GM21825 (cell line): ENCODE results near the gene DIAPH2.
"Not testable (repeated sequence)": the region's sequence is repeated elsewhere in the genome, so short reads cannot be mapped to it uniquely, and the experiment has no call there.

ENCODE experiments used
- ATAC-seq: cut with Tn5 transposase; IDR thresholded peaks from one replicate; pipeline ENCODE4 v1.9.1; 2021; ENCODE audit warnings: mild to moderate bottlenecking, moderate library complexity; ENCODE audit not compliant: unreplicated experiment

DIAPH2 gene

DNA sequence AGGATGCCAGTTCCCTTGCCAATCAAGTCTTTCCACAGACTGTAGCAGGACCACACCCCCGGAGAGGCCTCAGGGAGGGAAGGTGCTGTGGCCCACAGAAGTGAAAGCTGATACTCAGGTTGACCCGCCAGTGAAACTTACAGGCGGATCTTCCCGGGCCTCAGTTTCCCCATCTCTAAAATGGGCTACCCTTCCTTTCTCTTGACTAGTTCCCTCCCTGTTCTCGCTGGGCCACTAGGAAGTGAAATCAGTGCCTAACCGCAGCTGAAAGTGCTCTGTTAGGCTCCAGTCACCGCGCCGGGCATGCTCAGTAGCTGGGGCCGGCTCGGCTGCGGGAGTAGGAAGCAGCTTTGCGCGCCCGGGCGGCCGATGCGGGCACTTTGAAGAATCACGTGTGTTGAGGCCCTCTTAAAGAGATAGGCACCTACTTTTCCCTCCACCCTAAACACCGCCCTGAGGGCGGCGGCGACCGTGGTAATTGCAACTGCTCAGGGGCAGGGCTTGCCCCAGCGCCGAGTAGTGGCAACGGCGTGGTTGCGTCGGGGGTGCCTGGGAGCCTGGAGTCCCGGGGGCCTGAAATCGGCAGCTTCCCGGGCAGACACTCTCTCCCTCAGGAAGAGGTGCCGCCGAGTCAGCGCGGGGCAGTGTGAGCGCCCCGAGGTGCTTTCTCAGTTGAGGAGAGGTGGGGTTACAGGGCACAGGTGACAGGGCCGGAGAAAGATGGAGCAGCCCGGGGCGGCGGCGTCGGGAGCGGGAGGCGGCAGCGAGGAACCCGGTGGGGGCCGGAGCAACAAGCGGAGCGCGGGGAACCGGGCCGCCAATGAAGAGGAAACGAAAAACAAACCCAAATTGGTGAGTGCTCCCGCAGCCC lies at the start of gene DIAPH2:
TSS of gene DIAPH2 (plus strand) at position 504 of the 871 bp plus-strand sequence.
- peak; percentile 76 for ATAC-seq

DNA sequence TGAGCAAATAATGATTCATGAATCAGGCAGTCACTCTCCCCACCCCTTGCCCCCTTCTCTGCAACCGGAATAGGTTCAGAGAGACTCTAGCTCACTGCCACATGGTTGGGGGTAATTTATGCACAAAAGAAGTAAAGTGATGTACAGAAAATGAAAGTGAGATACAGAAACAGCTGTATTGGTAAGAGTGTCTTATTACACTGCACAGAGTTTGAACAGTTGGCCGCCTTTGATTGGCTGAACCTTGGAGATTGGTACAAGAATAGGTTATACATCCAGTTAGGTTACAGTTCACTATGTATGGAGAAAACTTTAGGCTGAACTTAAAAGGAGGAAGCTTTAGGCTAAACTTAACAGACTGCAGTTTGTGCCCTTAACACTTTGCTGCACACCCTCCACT lies 34.6 kb upstream of the DIAPH2 start:
- ATAC-seq, result no peak

DNA sequence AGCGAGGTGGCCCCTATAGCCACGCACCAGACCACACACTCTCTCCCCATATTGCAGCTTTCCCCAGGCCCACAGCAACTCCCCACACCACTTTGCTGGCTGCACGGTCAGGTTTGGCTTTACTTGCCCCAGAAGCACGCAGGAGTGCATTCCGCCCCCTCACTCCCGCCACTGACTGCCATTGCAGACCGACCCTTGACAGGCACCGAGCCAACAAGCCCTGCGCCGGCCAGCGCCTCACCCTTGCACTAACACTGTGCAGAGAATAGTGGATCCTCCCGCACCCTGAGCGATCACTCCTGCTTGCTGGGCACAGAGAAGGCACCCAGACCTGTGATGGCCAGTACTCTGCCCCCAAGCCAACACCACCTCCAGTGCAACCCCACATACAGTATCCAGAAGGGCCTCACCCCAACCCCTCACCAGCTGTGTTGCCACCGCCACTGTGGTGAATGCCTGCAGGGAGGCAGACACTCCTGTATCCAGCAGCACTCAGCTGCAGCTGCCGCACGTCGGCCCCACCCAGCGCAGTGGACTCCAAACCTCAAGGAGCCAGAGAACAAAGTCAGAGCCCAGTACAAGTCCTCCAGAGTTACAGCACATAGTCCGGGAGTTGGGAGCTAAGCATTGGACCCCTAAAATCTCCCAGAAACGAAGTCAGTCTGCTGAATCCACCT lies 28.6 kb upstream of the DIAPH2 start:
- ATAC-seq, result no peak

DNA sequence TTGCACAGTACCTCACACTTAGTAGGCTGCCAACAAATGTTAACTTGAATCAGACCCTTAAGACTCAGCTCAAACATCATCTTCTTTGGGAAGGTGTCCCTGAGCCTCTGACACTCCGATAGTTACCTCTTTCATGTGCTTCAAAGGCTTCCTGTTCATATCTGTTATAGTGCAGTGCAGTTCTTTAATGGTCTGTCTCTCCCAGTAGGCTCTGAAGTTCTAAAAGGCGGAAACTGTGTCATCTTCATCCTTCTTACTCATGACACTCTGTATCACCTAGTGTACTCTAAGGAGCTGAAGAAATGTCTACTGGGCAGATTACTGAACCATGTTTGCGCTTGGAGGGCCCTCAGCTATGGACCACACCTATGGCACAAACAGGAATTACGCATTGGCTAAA lies 2.1 kb upstream of the DIAPH2 start:
- ATAC-seq, result no peak

DNA sequence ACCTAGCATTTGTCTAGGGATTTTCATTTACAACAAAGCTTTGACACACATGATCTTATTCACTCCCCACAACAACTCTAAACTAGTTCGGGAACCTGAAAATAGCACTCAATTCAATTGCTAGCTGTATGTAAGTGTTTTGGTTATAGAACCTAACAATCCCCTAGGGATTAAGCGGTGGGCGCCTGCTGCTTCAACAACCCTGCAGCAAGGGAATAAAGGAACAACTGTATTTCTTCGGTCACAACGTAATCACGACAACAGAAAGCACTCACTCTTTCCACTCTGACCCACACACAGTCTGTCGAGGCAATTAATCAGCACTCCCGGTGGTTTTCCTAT lies 674 bp upstream of the DIAPH2 start:
- peak; percentile 15 for ATAC-seq

DNA sequence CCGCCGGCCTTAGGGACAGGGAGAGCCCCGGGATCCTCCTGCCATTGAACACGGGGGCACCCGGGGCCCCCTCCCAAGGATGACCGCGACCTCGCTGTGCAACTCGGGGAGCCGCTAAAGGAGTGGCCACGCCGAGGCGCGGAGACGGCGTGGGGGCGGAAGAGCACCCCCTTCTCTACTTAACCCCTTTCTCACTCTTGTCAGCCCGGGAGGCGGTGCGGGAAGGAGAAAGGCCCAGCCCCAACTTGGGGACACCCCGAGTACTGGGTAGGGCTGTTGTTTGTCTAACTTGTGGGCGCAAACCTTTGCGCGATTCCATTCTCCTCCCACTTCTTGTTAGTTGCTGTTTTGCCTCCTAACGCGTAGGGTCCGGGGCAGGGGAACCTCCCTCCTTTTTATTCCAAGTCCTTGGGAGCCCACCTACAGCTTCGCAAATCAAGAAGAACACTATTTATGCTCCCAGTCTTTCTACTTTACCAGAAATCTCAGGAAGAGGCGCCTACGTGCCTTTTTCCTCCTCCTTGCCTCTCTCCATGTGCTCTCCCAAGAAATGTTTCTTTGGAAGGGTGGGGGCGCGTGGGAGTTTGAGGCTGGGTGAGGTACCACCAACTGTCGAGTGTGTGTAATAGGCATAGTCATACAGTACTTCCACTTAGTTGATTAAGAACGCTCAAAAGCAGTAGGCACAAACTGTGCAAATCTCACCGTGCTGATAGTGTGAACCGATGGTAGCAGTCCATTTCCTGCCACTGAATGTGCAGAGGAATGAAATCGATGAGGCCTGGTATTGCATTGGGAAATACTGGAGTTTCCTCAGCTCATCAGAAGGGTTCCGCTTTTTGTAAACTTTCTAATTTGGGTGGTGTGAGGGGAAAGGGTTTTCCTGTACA lies 813 bp downstream of the DIAPH2 start:
- ATAC-seq, result peak; percentile 32

DNA sequence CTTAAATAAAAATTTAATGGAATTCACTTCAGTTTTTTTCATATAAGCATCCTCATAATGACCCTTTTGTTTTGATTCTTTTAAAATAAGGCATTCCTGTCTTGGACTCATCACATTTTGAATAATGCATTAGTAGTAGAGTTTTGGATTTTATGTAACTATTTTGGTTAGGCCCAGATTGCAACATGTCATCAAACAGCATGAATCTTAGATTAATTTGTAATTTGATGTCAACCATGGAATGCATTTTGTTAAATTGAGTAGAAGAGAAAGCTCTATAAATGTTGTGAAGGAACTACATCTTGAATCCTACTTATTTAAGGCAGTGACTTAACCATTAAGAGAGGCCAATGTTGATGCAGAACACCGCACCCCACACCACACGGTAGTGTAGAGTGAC lies 3.1 kb downstream of the DIAPH2 start:
- no peak for ATAC-seq

DNA sequence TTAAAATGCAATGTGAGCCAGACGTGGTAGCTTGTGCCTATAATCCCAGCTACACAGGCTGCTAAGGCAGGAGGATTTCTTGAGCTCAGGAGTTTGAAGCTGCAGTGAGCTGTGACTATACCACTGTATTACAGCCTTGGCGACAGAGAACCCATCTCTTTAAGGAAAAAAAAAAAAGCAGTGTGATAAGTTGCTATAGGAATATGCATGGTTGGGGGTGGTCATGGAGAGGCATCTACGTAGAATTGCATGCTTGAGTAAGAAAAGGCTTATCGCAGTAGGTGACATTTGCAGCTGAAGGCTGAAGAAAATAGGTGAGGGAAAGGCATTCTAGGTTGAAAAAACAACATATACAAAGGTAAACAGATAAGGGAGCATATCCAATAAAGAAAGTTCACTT lies 4.1 kb downstream of the DIAPH2 start:
- ATAC-seq, result no peak

DNA sequence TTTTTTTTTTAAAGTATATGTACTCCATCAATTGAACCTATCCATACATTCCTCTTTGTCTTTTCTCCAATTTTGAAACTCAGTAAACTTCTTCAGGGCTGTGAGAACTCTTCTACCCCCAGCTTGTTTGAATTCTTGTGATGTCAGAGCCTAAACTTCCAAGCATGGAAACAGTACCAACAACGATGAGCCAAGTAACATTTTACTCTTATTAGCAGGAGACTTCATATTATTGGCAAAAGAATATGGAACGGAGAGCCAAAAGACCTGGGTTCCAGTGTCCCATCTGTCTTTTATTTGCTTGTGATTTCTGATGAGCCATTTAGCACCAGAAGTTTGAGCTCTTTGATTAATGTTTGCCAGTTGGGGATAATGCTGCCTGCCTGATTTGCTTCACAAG lies 5.3 kb downstream of the DIAPH2 start:
- ATAC-seq, result no peak

DNA sequence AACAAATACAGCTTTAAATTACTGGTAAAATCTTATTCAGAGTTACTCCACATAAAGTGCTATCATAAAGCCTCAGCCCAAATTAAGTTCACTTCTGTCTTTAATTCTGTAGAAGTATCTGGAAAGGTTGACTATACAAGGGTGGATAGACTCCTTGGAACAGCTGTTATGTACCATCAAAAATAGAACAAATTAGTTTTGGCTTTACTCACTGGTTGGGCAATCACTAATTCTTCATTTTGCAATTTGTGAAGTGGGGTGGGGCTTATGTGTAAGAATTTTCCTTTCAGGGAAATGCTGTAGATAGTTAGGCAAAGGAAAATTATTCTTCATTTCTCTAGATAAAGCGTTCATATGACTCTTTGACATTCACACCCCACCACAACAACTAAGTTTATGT lies 7.8 kb downstream of the DIAPH2 start:
- no peak for ATAC-seq

DNA sequence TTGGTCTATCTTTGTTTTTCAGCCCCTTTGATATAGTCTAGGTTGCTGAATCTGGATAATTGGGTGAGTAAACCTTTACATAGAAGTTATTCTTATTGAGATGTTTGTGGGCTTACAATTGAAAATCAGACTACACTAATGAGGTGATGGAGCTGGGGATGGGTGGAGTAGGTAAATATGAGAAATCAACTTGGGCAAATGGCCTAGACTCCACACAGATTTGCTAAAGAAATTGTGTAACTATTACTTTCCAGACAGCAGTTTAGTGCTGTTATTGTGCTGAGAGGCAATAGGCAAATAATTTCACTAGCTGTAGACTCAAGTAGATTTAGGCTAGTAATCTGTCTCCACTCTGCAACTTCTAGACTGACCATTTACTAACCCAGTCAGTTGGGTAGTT lies 8.2 kb downstream of the DIAPH2 start:
- ATAC-seq, result no peak

DNA sequence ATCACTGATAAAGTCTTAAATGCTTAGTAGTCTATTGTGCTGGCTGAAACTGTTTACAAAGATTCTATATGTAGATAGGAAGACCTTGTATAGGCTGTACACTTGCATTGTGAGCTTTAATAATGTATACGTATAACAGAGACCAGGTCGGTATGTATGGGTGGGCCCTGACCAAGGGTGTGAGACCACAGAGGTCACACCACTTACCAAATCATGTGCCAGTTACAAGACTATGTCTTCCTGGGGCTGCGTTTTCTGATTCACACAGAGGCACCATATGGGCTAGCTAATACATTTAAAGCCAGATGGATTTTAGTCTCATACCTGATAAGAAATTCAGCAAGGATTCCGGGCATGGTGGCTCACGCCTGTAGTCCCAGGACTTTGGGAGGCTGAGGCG lies 8.8 kb downstream of the DIAPH2 start:
- ATAC-seq, result no peak

DNA sequence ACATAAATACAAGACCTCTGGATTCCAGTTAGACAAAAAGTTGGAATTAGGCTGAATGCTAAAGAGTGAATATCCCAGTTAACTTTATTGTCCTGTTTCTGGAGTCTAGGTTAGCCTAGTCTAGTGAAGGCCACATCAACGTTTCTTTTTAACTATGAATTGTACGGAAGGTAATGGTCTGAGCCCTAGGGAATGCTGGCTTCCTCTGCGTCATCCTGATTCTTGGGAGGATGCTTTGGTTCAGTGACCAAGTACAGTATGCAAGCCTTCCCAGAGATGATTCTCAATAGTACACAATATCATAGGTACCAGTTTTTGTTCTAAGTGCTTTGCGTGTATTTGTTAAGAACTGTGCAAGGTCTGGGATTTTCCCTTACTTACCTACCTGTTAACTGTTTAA lies 11.8 kb downstream of the DIAPH2 start:
- no peak for ATAC-seq

DNA sequence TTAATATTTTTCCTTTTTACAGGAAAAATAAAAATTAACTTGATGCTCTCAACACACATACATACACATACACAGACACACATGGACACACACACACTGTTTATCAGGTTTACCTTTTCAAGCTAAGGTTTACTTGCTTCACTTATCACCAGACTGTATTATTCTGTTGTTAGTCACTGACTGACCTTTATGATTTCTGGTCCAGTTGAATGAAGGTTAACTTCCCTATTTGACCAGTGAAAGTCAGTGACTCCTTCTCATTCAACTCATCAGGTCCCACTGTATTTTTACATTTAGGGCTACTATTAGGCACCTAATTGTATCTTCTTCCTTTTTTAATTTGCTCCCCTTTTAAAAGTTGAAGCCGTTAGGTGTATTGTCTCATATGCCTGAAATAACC lies 16.0 kb downstream of the DIAPH2 start:
- no peak for ATAC-seq

DNA sequence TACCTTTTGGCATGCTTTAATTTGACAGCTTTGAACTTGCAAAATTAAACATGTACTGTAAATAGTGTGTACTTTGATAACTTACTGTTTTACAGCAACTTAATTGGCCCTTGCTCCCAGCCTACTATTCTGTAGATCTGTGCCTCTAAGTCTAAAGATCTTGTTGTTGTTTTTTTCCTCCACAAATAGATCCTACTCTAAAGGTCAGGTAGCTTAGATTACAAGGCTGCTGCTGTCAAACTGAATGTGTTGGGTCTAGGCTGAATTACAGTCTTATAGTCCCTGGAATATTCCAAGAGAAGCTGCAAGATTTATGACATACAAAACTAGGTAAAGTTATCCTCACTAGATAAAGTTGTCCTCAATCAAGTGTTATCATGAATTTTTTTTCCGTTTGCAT lies 18.7 kb downstream of the DIAPH2 start:
- ATAC-seq, result no peak

DNA sequence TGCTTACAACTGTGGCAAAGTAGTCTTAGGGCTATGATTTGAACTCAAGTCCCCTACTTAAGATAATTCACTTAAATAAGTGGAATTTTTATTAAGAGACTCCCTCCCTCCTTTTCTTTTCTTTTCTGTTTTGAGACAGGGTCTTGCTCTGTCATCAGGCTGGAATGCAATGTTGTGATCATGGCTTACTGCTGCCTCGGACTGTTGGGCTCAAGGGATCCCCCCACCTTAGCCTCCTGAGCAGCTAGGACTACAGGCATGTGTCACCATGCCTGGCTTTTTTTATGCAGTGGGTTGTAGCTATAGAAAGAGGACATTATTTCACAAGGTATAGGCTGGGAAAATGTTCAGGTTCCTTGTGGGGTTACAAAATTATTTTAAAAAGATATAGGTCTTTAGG lies 19.2 kb downstream of the DIAPH2 start:
- no peak for ATAC-seq

DNA sequence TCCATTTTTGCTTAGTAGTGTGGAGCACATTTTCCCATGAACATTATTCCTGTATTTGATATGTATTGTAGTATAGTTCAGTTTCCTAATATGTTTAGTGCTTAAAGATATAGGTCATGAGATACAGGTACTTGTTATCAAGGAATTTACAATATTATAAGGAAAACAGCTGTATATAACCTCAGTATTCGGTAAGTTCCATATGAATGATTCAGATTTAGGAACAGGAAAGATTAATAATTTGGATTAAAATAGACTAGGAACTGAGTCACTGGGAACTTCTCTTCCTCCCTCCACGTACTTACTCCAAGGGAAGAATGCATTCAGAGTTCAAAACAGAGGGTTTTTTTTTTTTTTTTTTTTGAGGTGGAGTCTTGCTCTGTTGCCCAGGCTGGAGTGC lies 20.0 kb downstream of the DIAPH2 start:
- no peak for ATAC-seq

DNA sequence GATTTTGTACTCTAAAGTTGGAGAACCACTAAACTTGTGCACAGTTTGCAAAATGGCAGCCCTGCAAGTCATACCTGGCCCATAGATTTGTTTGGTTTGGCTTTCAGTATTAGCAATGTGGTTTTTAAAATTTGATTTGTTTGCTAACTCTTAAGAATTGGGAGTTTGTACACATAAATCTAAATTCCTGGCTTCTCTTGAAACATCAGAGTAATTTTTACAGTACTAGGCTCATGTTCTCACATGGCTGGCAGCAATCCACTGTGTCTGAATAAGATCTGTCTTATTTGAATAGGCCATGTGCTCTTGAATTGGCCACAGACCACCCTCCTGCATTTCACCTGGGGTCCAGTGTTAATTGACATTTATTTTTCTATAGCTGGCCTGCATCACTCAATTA lies 21.3 kb downstream of the DIAPH2 start:
- no peak for ATAC-seq

DNA sequence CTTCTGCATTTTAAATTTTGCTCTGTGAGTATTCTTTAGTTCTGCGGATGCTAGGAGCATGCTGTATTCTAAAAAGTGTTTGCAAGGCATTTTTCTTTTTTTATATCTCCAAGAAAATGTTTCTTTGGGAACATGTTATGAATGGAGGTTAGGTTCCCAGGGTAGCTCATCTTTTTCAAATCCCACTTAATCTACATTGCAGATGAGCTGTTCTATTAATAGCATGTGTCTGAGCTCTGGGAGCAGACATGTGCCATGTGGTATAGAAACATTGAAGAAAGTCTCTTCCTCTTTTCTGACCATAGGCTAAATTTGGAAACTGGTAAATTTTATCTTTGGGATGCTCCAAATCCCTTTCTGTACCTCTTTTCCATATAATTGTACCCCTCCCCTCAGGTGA lies 23.2 kb downstream of the DIAPH2 start:
- ATAC-seq, result no peak

DNA sequence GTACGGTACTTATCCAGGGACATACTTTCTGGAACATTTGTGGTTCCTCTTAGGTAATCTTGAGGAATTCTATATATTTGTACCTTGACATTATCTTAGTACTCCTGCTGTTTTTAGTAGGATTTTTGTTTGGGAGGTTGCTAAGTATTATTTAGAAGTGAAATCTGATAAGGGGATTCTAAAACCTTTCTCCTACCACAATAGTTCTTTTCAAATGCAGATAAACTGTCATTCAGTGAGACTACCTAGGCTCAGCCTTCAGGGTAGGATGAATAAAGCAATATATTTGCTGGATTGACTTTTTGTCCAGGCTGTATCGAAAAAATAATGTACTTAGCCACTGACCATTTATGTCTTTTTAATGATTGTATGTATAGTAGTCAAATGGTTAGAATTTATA lies 25.4 kb downstream of the DIAPH2 start:
- no peak for ATAC-seq

DNA sequence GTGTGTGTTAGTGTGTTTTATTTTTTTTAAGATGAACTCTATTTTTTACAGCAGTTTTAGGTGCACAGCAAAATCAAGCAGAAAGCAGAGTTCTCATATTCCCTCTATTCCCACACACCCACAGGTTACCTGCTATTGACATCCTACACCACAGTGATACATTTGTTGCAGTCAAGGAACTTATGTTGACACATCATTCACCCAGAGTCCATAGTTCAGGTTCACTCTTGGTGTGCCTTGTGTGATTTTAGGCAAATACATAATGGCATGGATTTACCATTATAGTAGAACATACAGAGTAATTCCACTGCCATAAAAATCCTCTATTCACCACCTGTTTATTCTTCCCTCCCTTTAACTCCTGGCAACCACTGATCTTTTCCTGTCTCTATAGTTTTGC lies 28.7 kb downstream of the DIAPH2 start:
- ATAC-seq, result no peak

DNA sequence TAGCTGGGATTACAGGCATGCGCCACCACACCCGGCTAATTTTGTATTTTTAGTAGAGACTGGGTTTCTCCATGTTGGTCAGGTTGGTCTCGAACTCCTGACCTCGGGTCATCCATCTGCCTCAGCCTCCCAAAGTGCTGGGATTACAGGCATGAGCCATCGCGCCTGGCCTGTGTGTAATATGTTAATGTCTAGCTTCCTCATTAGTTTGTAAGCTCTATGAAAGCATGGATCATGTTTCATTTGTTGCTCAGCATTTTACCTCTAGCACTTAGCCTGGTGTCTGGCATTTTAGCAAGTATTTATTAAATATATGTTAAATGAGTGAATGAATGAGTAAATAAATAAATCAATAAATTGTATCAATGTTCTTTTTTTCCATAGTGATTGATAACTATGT lies 29.8 kb downstream of the DIAPH2 start:
- ATAC-seq, result not testable (repeated sequence)
